GM19397 (cell line): ENCODE data around the gene AQP1.

ENCODE experiments used
- ATAC-seq: cut with Tn5 transposase; IDR thresholded peaks from one replicate; pipeline ENCODE4 v1.9.1; 2021; ENCODE audit warnings: mild to moderate bottlenecking, moderate library complexity; ENCODE audit not compliant: unreplicated experiment

Gene AQP1

GRCh38 chr7:30911561-30911969 is at the start of gene AQP1:
Gene AQP1 (plus strand): TSS chr7:30911853. CDS start chr7:30911910, 57 bp downstream.
- no peak for ATAC-seq

GRCh38 chr7:30862995-30863705 is 48.5 kb upstream of the AQP1 start:
- ATAC-seq: no peak

DNA sequence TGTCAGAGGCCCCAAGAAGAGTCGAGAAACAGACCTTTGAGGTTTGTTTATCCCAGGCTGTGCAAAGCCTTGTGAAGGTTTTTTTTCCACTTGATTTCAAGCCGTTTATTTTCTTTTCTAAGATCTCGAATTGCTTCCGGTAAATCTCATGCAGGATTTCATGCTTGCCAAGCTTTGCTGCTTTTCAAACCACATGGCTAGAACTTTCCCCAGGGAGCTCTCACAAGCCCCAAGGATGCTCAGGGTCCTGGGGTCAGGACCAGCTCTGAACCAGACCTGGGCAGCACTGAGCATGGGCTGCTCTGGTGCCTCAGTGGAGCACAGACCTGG is 48.0 kb upstream of the AQP1 start:
- ATAC-seq: no peak

DNA sequence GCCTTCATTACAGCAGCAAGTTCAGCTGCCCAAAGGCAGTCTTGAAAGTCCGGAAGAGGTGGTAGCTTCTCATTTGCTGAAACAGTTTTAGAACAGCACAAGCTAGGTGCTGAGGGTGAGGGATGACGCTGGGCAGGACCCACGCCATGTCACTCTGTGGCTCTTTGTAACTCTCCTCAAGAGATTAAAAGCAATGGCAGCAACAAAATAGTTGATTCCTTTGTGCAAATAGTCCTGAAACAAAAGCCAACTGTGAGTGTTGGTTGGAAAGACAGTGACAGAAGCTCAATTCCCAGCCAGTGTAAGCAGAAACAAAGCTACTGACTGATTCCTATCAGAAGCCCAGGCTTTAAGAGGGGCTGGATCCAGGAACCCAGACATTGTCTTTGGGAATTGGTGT is 47.6 kb upstream of the AQP1 start:
- no peak for ATAC-seq

- ATAC-seq: no peak
Observed at GRCh38 chr7:30865076-30865475, 46.6 kb upstream of the AQP1 start.

- ATAC-seq: no peak
Observed at GRCh38 chr7:30865821-30866220, 45.8 kb upstream of the AQP1 start.

- ATAC-seq: no peak
Observed at GRCh38 chr7:30866939-30867338, 44.7 kb upstream of the AQP1 start.

DNA sequence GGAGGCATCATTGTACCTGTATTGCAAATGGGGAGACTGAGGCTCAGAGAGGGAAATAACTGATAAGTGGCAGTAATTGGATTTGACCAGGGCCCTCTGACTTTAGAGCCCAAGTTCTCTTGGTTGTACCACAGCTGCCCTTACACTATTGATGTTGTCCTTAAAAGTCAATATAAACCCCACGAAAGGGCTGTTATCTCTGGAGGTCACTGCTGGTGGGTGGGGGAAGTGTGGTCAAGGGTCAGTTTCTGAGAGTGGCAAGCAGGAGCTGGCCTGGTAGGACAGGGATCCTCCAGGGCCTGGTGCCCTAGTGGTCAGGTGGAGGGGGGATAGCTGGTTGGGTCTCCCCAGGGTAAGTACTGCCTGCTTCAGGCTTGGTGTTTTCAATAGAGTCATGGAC is 44.2 kb upstream of the AQP1 start:
- ATAC-seq: no peak

GRCh38 chr7:30869794-30870611 is 41.6 kb upstream of the AQP1 start:
- ATAC-seq: no peak

GRCh38 chr7:30870821-30871518 is 40.7 kb upstream of the AQP1 start:
- ATAC-seq: no peak

DNA sequence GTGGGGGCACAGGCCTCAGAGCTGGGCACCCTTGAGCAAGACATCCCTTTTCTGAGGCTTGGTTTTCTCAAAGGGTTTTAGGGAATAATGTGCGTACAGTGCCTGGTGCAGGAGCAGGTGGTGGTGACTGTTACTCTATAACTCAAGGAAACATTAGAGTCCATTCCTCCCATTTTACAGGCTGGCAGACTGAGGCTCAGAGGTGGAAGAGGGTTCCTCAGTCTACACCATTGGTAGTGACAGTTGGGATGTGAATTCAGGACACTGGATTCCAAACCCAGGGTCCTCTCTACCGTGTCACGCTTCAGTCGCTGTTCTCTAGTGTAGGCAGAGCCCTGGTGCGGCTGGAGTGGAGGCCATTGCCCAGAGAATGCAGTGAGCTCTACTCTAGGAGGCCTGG is 40.0 kb upstream of the AQP1 start:
- ATAC-seq: no peak

DNA sequence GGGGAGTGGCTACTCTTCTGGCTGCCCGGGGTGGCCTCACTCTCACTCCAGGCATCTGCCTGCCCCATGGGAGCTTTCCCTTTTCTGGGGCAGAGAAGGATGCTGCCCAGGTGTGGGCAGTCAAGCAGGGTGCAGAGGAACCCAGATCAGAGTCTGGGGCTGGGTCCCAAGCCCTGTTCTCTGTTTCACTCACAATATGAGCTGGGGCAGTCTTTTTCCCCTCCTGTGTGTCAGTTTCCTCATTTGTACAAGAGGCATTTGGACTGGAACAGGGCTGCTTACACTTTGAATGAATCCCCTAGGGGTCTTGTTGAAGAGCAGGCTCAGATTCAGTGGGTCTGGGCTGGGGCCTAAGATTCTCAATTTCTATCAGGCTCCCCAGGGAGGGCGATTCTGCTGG is 38.4 kb upstream of the AQP1 start:
- ATAC-seq: no peak

- no peak for ATAC-seq
Observed at GRCh38 chr7:30873656-30874055, 38.0 kb upstream of the AQP1 start.

DNA sequence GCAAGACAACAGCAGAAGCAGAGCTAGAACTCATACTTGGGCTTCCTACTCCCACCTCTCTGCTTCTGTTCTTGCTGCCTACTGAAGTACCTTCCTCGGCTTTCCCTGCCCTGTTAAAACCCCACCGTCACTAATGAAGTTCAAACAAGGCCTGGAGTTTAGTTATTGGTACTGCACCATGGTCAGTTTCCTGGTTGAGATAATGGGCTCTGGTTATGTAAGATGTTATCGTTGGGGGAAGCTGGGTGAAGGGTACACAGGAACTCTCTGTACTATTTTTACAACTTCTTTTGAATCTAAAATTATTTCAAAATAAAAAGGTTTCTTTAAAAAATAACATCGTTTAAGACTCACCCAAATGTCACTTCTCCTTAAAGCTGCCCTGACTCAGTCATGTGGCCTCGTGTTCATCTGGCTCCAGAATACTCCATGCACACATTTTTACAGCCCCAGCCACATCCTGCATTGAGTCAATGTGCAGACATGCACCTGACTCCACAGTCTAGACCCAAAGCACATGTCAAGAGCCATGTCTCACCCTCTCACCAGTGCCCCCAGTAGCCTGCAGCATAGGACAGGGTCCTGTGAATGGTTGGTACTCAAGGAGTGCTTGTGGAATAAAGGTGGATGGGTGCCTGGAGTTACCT is 36.9 kb upstream of the AQP1 start:
- no peak for ATAC-seq

DNA sequence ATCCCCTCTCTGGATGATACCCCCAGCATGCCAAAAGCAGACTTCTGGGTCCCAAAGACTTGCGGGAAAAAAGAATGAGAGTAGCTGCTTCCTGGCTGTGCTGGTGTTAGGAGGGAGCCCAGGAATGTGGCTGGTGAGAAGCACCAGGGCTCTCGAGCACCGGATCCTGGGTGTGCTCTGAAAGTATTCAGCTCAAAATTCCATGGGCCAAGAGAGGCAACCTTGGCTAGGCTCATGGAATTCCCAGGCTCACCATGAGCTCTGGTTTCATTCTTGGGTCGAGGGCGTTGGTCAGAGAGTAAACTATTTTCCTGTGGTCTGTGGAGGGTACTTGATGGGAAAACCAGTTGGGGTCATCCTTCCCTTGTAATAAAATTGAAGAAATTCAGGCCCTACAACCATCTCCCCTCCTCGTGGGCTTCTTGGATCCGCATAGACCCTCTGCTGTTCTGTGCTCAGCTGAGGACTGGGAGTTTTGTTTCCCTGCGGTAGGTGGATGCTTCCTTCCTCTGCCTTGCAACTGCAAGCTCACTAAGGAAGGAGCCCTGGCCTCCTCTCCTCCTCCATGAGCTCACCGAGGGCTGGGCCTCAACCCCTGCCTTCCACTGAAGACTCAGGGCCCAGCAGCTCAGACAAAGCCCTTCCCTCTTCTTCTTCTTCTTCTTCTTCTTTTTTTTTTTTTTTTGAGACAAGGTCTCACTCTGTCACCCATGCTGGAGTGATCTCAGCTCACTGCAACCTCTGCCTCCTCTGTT is 34.5 kb upstream of the AQP1 start:
- no peak for ATAC-seq

DNA sequence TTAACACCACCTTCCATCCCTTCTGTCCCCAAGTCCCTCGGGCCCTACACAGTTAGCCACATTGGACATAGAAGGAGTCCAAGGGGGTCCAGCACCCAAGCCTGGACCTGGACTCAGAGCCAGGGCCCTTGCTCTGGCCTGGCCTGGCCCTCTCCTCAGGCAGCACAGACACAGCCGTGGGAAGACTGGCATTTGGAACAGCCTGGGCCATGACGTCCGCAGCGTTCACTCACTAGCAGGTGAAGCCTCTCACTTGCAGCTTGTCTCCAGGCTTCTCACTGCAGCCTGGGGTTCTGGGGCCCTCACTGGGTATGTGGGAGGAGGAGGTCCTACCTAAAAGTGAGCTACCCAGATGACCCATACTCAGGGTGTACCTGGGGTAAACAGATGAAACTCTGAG is 33.7 kb upstream of the AQP1 start:
- ATAC-seq: no peak

DNA sequence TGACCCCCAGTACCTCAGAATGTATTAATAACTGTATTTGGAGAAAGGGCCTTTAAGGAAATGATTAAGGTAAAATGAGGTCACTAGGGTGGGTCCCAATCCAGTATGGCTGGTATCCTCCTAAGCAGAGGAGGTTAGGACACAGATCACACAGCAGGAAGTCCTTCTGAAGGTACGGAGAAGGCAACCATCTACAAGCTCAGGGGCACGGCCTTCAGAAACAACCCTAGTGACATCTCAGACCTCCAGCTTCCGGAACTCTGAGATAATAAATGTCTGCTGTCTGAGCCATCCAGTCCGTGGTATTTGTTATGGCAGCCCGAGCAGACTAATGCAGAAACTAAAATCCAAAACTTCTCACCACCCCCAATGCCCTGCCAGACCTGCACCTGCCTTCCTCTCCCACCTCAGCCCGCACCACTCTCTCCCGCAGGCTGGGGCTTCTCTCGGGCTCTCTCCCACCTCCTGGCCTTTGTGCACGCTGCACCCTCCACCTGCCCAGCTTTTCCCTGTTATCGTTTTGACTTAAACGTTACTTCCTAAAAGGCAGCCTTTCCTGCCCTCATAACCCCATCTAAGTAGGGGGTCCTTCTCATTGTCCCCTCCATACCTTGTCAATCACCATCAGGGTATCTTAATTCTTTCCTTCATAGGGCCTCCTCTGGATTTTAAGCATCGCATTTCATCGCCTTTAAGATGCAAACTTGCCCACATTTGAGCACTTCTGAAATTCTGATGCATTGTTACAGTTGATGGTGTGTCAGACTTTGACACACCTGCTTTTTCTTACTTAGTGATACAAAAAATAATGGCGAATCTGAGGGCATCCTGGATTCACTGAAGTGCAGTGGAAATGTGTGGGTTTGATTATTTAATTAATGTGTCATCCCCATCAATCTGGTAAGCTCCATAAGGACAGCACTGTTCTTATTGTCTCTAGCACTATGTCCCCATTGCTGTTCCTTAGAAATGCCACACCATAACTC is 32.2 kb upstream of the AQP1 start:
- ATAC-seq: no peak

DNA sequence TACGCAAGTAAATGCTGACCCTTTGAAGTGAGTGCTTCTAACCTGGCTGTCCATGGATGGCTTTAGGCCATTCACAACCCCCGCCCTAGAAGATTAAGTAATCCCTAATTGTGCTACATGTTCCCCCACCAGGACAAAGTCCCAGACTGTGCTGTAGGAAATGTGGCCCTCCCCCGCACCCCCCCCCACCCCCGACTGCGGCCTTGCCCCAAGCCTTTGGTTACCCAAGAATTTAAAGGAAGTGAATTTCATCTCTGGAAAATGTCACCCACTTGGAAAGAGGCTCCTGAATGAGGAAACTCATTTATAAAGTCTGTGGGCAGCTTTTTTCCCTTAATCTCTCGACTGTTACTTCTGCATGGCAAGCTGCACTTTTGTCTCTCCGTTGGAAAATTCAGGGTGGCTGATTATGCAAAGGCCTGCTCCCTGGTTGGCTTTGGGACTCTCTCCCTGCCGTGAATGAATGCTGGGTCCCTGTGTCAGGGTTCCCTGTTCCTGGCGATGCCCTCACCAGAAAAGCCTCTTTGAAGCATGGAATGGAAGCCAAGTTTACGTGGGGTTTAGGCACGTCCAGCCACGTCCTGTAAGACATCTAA is 31.4 kb upstream of the AQP1 start:
- ATAC-seq: no peak

DNA sequence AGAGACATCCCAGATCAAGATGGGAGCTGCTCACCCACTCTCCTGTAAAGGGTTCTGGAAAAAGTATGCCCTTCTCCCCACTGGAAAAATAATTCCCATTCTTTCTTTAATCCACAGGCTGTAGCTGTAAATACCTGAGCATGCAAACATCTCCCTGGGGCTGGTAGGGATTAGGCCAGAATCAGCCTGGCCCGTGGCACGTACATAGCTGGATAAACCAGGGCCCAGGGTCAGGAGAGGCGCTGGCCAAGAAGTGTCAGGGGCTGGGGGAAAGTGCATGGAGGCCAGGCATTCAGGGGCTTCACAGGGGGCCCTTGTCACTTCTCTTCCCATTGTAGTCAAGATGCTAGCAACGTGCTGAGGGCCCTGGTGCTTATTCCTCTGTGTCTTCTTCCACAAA is 30.7 kb upstream of the AQP1 start:
- ATAC-seq: no peak
